ENCODE results near the gene TBX10. TPM values are rescaled to one million over a fixed set of nuclear protein-coding genes. Genes with fewer than 3 reads are reported as not detected.

TBX10 gene
- total RNA-seq, 3 donors from 2014 or later (not counting 1 experiment from before 2014, with no cell fraction given) = not detected

GRCh38 chr11:67596753-67597300, 42.7 kb downstream of the TBX10 start:
- Histone ChIP-seq H3K4me3 (ENCODE audit: low read length) (no peak overlapping the region), H3K9me3 (ENCODE audit: control insufficient read depth, insufficient read depth, low read length) (no peaks in the 10 kb centered on the region), H3K4me1 (ENCODE audit: control insufficient read depth, insufficient read depth, low read length) (peaks cover 23% of the 10 kb centered on the region), H3K27me3 (ENCODE audit: control insufficient read depth, insufficient read depth, low read length) (no peaks in the 10 kb centered on the region), H3K27ac (ENCODE audit: low read length) (no peak overlapping the region), H3K36me3 (ENCODE audit: control insufficient read depth, insufficient read depth, low read length) (no peaks in the 10 kb centered on the region)
- WGBS (ENCODE audit: insufficient coverage) = no CpG with 5 or more reads among the region's 1 CpG
- DNase-seq = no peak
- intact Hi-C loops (cut with micrococcal nuclease) = no loop called here
- Mint-ChIP-seq H3K36me3 (no peaks in the 10 kb centered on the region), H3K27me3 (ENCODE audit: low read depth in 2 of 2) (no peaks in the 10 kb centered on the region), H3K9me3 (no peaks in the 10 kb centered on the region), H3K4me1 (peaks cover 21 to 28% of the 10 kb centered on the region in 2 donors), H3K27ac (no peak overlapping the region), H3K4me3 (no peak overlapping the region)
- ATAC-seq = peak in 1 of 3 donors; percentile 79
- no peak for TF ChIP-seq CTCF (IDR thresholded peaks at IDR 0.05)

- H3K36me3 Mint-ChIP-seq = no peaks in the 10 kb centered on the region
These were observed 45.1 kb downstream of the TBX10 start for GRCh38 chr11:67594480-67594879.

GRCh38 chr11:67593565-67593905, 46.0 kb downstream of the TBX10 start:
- H3K9me3 ChIP-seq (ENCODE audit: control insufficient read depth, insufficient read depth, low read length) = no peaks in the 10 kb centered on the region
- peaks cover 5% of the 10 kb centered on the region for H3K4me1 ChIP-seq (ENCODE audit: control insufficient read depth, insufficient read depth, low read length)
- WGBS (ENCODE audit: insufficient coverage) = 93% methylated on average over 3 of the region's 3 CpGs
- Mint-ChIP-seq H3K27ac (no peak overlapping the region), H3K4me3 (no peak overlapping the region), H3K4me1 (peaks cover 0 to 5% of the 10 kb centered on the region in 2 donors), H3K27me3 (ENCODE audit: low read depth in 2 of 2) (no peaks in the 10 kb centered on the region), H3K36me3 (no peaks in the 10 kb centered on the region), H3K9me3 (no peaks in the 10 kb centered on the region)
- ATAC-seq (no peak), DNase-seq (no peak)
- no peak overlapping the region for H3K4me3 ChIP-seq (ENCODE audit: low read length)
- intact Hi-C loops (cut with micrococcal nuclease) = no loop called here
- no peaks in the 10 kb centered on the region for H3K27me3 ChIP-seq (ENCODE audit: control insufficient read depth, insufficient read depth, low read length)
- TF ChIP-seq CTCF (IDR thresholded peaks at IDR 0.05) = no peak
- H3K36me3 ChIP-seq (ENCODE audit: control insufficient read depth, insufficient read depth, low read length) = no peaks in the 10 kb centered on the region
- H3K27ac ChIP-seq (ENCODE audit: low read length) = no peak overlapping the region

More at GRCh38 chr11:67594480-67594879, 45.1 kb downstream of the TBX10 start:
- DNase-seq = no peak
- Mint-ChIP-seq H3K9me3 (no peaks in the 10 kb centered on the region), H3K4me1 (peaks cover 3 to 10% of the 10 kb centered on the region in 2 donors), H3K4me3 (no peak overlapping the region), H3K27ac (no peak overlapping the region), H3K27me3 (ENCODE audit: low read depth in 2 of 2) (no peaks in the 10 kb centered on the region)
- no peak for TF ChIP-seq CTCF (IDR thresholded peaks at IDR 0.05)
- Histone ChIP-seq H3K27me3 (ENCODE audit: control insufficient read depth, insufficient read depth, low read length) (no peaks in the 10 kb centered on the region), H3K9me3 (ENCODE audit: control insufficient read depth, insufficient read depth, low read length) (no peaks in the 10 kb centered on the region), H3K27ac (ENCODE audit: low read length) (no peak overlapping the region), H3K4me1 (ENCODE audit: control insufficient read depth, insufficient read depth, low read length) (peaks cover 3% of the 10 kb centered on the region), H3K36me3 (ENCODE audit: control insufficient read depth, insufficient read depth, low read length) (no peaks in the 10 kb centered on the region), H3K4me3 (ENCODE audit: low read length) (no peak overlapping the region)
- 100% methylated on average over 2 of the region's 3 CpGs for WGBS (ENCODE audit: insufficient coverage)
- no peak for ATAC-seq
- intact Hi-C loops (cut with micrococcal nuclease) = no loop called here

Data from natural killer cell (primary cell).